ENCODE results near the gene SPO11.

Gene SPO11

GRCh38 chr20:57317789-57318371 lies 11.7 kb upstream of the SPO11 start:
- peaks cover 4 to 9% of the 10 kb centered on the region in 2 donors for H3K4me1 ChIP-seq (ENCODE audit: control insufficient read depth in 2 of 2, insufficient read depth in 1 of 2, low read depth in 1 of 2, low read length in 2 of 2)
- H3K27me3 ChIP-seq (ENCODE audit: control insufficient read depth in 3 of 3, insufficient read depth in 3 of 3, low read depth in 1 of 3, low read length in 3 of 3): peaks cover 0 to 5% (median 0%) of the 10 kb centered on the region in 3 experiments
- no peak overlapping the region for H3K4me3 ChIP-seq (ENCODE audit: low read length in 2 of 2)
- no peak overlapping the region for H3K14ac ChIP-seq (ENCODE audit: low read length)
- no peaks in the 10 kb centered on the region for H3K36me3 ChIP-seq (replicated peaks in 1 of 2; ENCODE audit: control insufficient read depth in 2 of 2, insufficient read depth in 2 of 2, low read length in 2 of 2)
- H2BK5ac ChIP-seq (ENCODE audit: low read length): peak overlapping the region; percentile 14
- no peak overlapping the region for H2BK12ac ChIP-seq (ENCODE audit: low read length)
- H3K9ac ChIP-seq (ENCODE audit: low read depth, low read length, poor library complexity): no peak overlapping the region
- H3K4ac ChIP-seq (ENCODE audit: low read length): no peak overlapping the region
- no peak overlapping the region for H2BK120ac ChIP-seq (ENCODE audit: low read depth, low read length)
- no peak overlapping the region for H2AK5ac ChIP-seq (ENCODE audit: low read depth, low read length)
- no peaks in the 10 kb centered on the region for H3K79me1 ChIP-seq (ENCODE audit: low read depth, low read length)
- H3K23ac ChIP-seq (ENCODE audit: low read depth, low read length, poor library complexity): no peak overlapping the region
- H3K9me3 ChIP-seq (replicated peaks in 1 of 2; ENCODE audit: control insufficient read depth in 2 of 2, insufficient read depth in 1 of 2, low read depth in 1 of 2, low read length in 2 of 2): no peaks in the 10 kb centered on the region
- H4K8ac ChIP-seq (ENCODE audit: low read depth, low read length): no peak overlapping the region
- DNase-seq (ENCODE audit: low spot score): no peak
- H2BK15ac ChIP-seq (ENCODE audit: low read length): no peak overlapping the region
- peak overlapping the region; percentile 9 for H3K18ac ChIP-seq (ENCODE audit: low read length)
- H3K4me2 ChIP-seq (ENCODE audit: insufficient read depth, low read length, poor library complexity, severe bottlenecking): no peak overlapping the region
- no peak overlapping the region for H3K27ac ChIP-seq (replicated peaks; ENCODE audit: low read length)
- no CpG with 5 or more reads among the region's 14 CpGs for WGBS, 2 donors (ENCODE audit: extremely low coverage in 2 of 2, insufficient read length in 2 of 2, insufficient replicate concordance in 1 of 2)
- H2AFZ ChIP-seq (ENCODE audit: low read length): no peak overlapping the region
- no peak overlapping the region for H4K91ac ChIP-seq (ENCODE audit: low read depth, low read length, poor library complexity)

- H3K9ac ChIP-seq (ENCODE audit: low read depth, low read length, poor library complexity): no peak overlapping the region
- H3K79me1 ChIP-seq (ENCODE audit: low read depth, low read length): no peaks in the 10 kb centered on the region
- no peaks in the 10 kb centered on the region for H3K9me3 ChIP-seq (replicated peaks in 1 of 2; ENCODE audit: control insufficient read depth in 2 of 2, insufficient read depth in 1 of 2, low read depth in 1 of 2, low read length in 2 of 2)
- H4K8ac ChIP-seq (ENCODE audit: low read depth, low read length): no peak overlapping the region
- no peak overlapping the region for H3K14ac ChIP-seq (ENCODE audit: low read length)
- no peak overlapping the region for H3K4me2 ChIP-seq (ENCODE audit: insufficient read depth, low read length, poor library complexity, severe bottlenecking)
- H3K4me3 ChIP-seq (ENCODE audit: low read length in 2 of 2): no peak overlapping the region
- no peaks in the 10 kb centered on the region for H3K36me3 ChIP-seq (replicated peaks in 1 of 2; ENCODE audit: control insufficient read depth in 2 of 2, insufficient read depth in 2 of 2, low read length in 2 of 2)
- no peak overlapping the region for H2AK5ac ChIP-seq (ENCODE audit: low read depth, low read length)
- H2AFZ ChIP-seq (ENCODE audit: low read length): no peak overlapping the region
- H2BK12ac ChIP-seq (ENCODE audit: low read length): no peak overlapping the region
- H3K18ac ChIP-seq (ENCODE audit: low read length): no peak overlapping the region
- no peak for DNase-seq (ENCODE audit: low spot score)
- peaks cover 4 to 11% of the 10 kb centered on the region in 2 donors for H3K4me1 ChIP-seq (ENCODE audit: control insufficient read depth in 2 of 2, insufficient read depth in 1 of 2, low read depth in 1 of 2, low read length in 2 of 2)
- no peak overlapping the region for H2BK5ac ChIP-seq (ENCODE audit: low read length)
- H3K27ac ChIP-seq (replicated peaks; ENCODE audit: low read length): no peak overlapping the region
- no peaks in the 10 kb centered on the region for H3K27me3 ChIP-seq (ENCODE audit: control insufficient read depth in 3 of 3, insufficient read depth in 3 of 3, low read depth in 1 of 3, low read length in 3 of 3)
- no peak overlapping the region for H2BK120ac ChIP-seq (ENCODE audit: low read depth, low read length)
- no peak overlapping the region for H2BK15ac ChIP-seq (ENCODE audit: low read length)
- WGBS, 2 donors (ENCODE audit: extremely low coverage in 2 of 2, insufficient read length in 2 of 2, insufficient replicate concordance in 1 of 2): no CpG with 5 or more reads among the region's 4 CpGs
- no peak overlapping the region for H4K91ac ChIP-seq (ENCODE audit: low read depth, low read length, poor library complexity)
- H3K23ac ChIP-seq (ENCODE audit: low read depth, low read length, poor library complexity): no peak overlapping the region
- H3K4ac ChIP-seq (ENCODE audit: low read length): no peak overlapping the region
Measured at GRCh38 chr20:57319584-57319983, 10.0 kb upstream of the SPO11 start.

GRCh38 chr20:57320358-57320757 lies 9.2 kb upstream of the SPO11 start:
- Histone ChIP-seq H3K79me1 (ENCODE audit: low read depth, low read length) (no peaks in the 10 kb centered on the region), H3K9ac (ENCODE audit: low read depth, low read length, poor library complexity) (no peak overlapping the region), H2BK12ac (ENCODE audit: low read length) (no peak overlapping the region), H2BK5ac (ENCODE audit: low read length) (no peak overlapping the region), H3K18ac (ENCODE audit: low read length) (no peak overlapping the region), H3K9me3 (replicated peaks in 1 of 2; ENCODE audit: control insufficient read depth in 2 of 2, insufficient read depth in 1 of 2, low read depth in 1 of 2, low read length in 2 of 2) (no peaks in the 10 kb centered on the region), H3K23ac (ENCODE audit: low read depth, low read length, poor library complexity) (no peak overlapping the region), H2AK5ac (ENCODE audit: low read depth, low read length) (no peak overlapping the region), H3K4ac (ENCODE audit: low read length) (no peak overlapping the region), H3K14ac (ENCODE audit: low read length) (no peak overlapping the region), H2AFZ (ENCODE audit: low read length) (no peak overlapping the region), H3K4me1 (ENCODE audit: control insufficient read depth in 2 of 2, insufficient read depth in 1 of 2, low read depth in 1 of 2, low read length in 2 of 2) (peaks cover 4 to 11% of the 10 kb centered on the region in 2 donors), H2BK15ac (ENCODE audit: low read length) (no peak overlapping the region), H3K4me2 (ENCODE audit: insufficient read depth, low read length, poor library complexity, severe bottlenecking) (no peak overlapping the region), H4K8ac (ENCODE audit: low read depth, low read length) (no peak overlapping the region), H4K91ac (ENCODE audit: low read depth, low read length, poor library complexity) (no peak overlapping the region), H3K4me3 (ENCODE audit: low read length in 2 of 2) (no peak overlapping the region), H3K27ac (replicated peaks; ENCODE audit: low read length) (no peak overlapping the region), H3K36me3 (replicated peaks in 1 of 2; ENCODE audit: control insufficient read depth in 2 of 2, insufficient read depth in 2 of 2, low read length in 2 of 2) (no peaks in the 10 kb centered on the region), H2BK120ac (ENCODE audit: low read depth, low read length) (no peak overlapping the region), H3K27me3 (ENCODE audit: control insufficient read depth in 3 of 3, insufficient read depth in 3 of 3, low read depth in 1 of 3, low read length in 3 of 3) (no peaks in the 10 kb centered on the region)
- DNase-seq (ENCODE audit: low spot score): no peak
- no CpG with 5 or more reads among the region's 3 CpGs for WGBS, 2 donors (ENCODE audit: extremely low coverage in 2 of 2, insufficient read length in 2 of 2, insufficient replicate concordance in 1 of 2)

- no peak overlapping the region for H2BK12ac ChIP-seq (ENCODE audit: low read length)
- no peak overlapping the region for H2AFZ ChIP-seq (ENCODE audit: low read length)
- H4K91ac ChIP-seq (ENCODE audit: low read depth, low read length, poor library complexity): no peak overlapping the region
- H3K4me3 ChIP-seq (ENCODE audit: low read length in 2 of 2): no peak overlapping the region
- no peak for DNase-seq (ENCODE audit: low spot score)
- H3K27ac ChIP-seq (replicated peaks; ENCODE audit: low read length): no peak overlapping the region
- H4K8ac ChIP-seq (ENCODE audit: low read depth, low read length): no peak overlapping the region
- peaks cover 4 to 11% of the 10 kb centered on the region in 2 donors for H3K4me1 ChIP-seq (ENCODE audit: control insufficient read depth in 2 of 2, insufficient read depth in 1 of 2, low read depth in 1 of 2, low read length in 2 of 2)
- no peak overlapping the region for H3K4me2 ChIP-seq (ENCODE audit: insufficient read depth, low read length, poor library complexity, severe bottlenecking)
- H3K27me3 ChIP-seq (ENCODE audit: control insufficient read depth in 3 of 3, insufficient read depth in 3 of 3, low read depth in 1 of 3, low read length in 3 of 3): no peaks in the 10 kb centered on the region
- H3K79me1 ChIP-seq (ENCODE audit: low read depth, low read length): no peaks in the 10 kb centered on the region
- no peak overlapping the region for H2BK5ac ChIP-seq (ENCODE audit: low read length)
- H3K23ac ChIP-seq (ENCODE audit: low read depth, low read length, poor library complexity): no peak overlapping the region
- no peak overlapping the region for H3K4ac ChIP-seq (ENCODE audit: low read length)
- no peak overlapping the region for H3K18ac ChIP-seq (ENCODE audit: low read length)
- no CpG with 5 or more reads among the region's 2 CpGs for WGBS, 2 donors (ENCODE audit: extremely low coverage in 2 of 2, insufficient read length in 2 of 2, insufficient replicate concordance in 1 of 2)
- no peak overlapping the region for H2BK15ac ChIP-seq (ENCODE audit: low read length)
- H3K9me3 ChIP-seq (replicated peaks in 1 of 2; ENCODE audit: control insufficient read depth in 2 of 2, insufficient read depth in 1 of 2, low read depth in 1 of 2, low read length in 2 of 2): no peaks in the 10 kb centered on the region
- H3K14ac ChIP-seq (ENCODE audit: low read length): no peak overlapping the region
- H2BK120ac ChIP-seq (ENCODE audit: low read depth, low read length): no peak overlapping the region
- no peak overlapping the region for H2AK5ac ChIP-seq (ENCODE audit: low read depth, low read length)
- H3K9ac ChIP-seq (ENCODE audit: low read depth, low read length, poor library complexity): no peak overlapping the region
- H3K36me3 ChIP-seq (replicated peaks in 1 of 2; ENCODE audit: control insufficient read depth in 2 of 2, insufficient read depth in 2 of 2, low read length in 2 of 2): no peaks in the 10 kb centered on the region
Measured at GRCh38 chr20:57321142-57321541, 8.5 kb upstream of the SPO11 start.
